Uterine smooth muscle cell (primary cell): Measurements from ENCODE around the gene DENND5A. TPM values are rescaled to one million over a fixed set of nuclear protein-coding genes. Genes with fewer than 3 reads are reported as not detected.

Experiments
- total RNA-seq: library from RNA; depleted of rRNA; stranded (reverse); fragments of >200 nt; gene quantifications from 2 replicates; pipeline ENCODE4 v1.2.3, GENCODE V29; 2014

Gene DENND5A
- 183 and 188 TPM in 2 replicates for total RNA-seq

GRCh38 chr11:9265211-9266131 is at the start of gene DENND5A:
TSS of gene DENND5A (minus strand) at chr11:9265350. CDS start at chr11:9265069, 281 bp downstream.

GRCh38 chr11:9314291-9315077 is 49.3 kb upstream of the DENND5A start, which contains the start of gene TMEM41B:
TSS of gene TMEM41B (minus strand) at chr11:9314593. CDS start at chr11:9314441, 152 bp downstream.

GRCh38 chr11:9091044-9091922 is 173.9 kb downstream of the DENND5A start, which contains the start of gene SCUBE2:
TSS of gene SCUBE2 (minus strand) at chr11:9091599. CDS start at chr11:9091528, 71 bp downstream.

Other genes with a start within 250 kb of the DENND5A start
- 3.1 and 3.4 TPM in 2 replicates for gene SCUBE2, start 173.8 kb downstream of the DENND5A start, total RNA-seq
- 102 and 124 TPM in 2 replicates for gene TMEM41B, start 49.2 kb upstream of the DENND5A start, total RNA-seq
- 150 and 186 TPM in 2 replicates for gene IPO7, start 119.3 kb upstream of the DENND5A start, total RNA-seq
- gene ZNF143, start 195.7 kb upstream of the DENND5A start, total RNA-seq, result 27.9 and 52.8 TPM in 2 replicates